IgD-negative memory B cell (primary cell): Measurements from ENCODE around the gene THEM4. TPM values are rescaled to one million over a fixed set of nuclear protein-coding genes. Genes with fewer than 3 reads are reported as not detected.

Experiments used
- H3K27ac Mint-ChIP-seq, 3 donors: one replicate each; pipeline ENCODE4 v1.8.0; 2020 to 2022; ENCODE audit warnings: mild to moderate bottlenecking in 3 of 3, mixed read lengths in 3 of 3, moderate library complexity in 1 of 3
- H3K27me3 Mint-ChIP-seq: one replicate; pipeline ENCODE4 v1.8.0; 2021; ENCODE audit warnings: mixed read lengths
- H3K36me3 Mint-ChIP-seq: one replicate; pipeline ENCODE4 v1.8.0; 2020; ENCODE audit warnings: mild to moderate bottlenecking, mixed read lengths
- H3K4me1 Mint-ChIP-seq, 3 donors: one replicate each; pipeline ENCODE4 v1.8.0; 2020 to 2022; ENCODE audit warnings: mixed read lengths in 3 of 3, mild to moderate bottlenecking in 1 of 3
- H3K4me3 Mint-ChIP-seq, 4 donors: one replicate each; pipeline ENCODE4 v1.8.0; 2020 to 2022; ENCODE audit warnings: mild to moderate bottlenecking in 4 of 4, mixed read lengths in 4 of 4, moderate library complexity in 3 of 4
- H3K9me3 Mint-ChIP-seq, 3 donors: one replicate each; pipeline ENCODE4 v1.8.0; 2020 to 2021; ENCODE audit warnings: mixed read lengths in 3 of 3, mild to moderate bottlenecking in 1 of 3
- polyA plus RNA-seq: library from polyadenylated mRNA; unstranded; fragments of 300-500 nt; fragmentation: Illumina TruSeq; gene quantifications from one replicate; pipeline ENCODE4 v1.2.3, GENCODE V29; 2021

The THEM4 gene
- polyA plus RNA-seq, 1 donor from 2014 or later: 23.6 TPM

DNA sequence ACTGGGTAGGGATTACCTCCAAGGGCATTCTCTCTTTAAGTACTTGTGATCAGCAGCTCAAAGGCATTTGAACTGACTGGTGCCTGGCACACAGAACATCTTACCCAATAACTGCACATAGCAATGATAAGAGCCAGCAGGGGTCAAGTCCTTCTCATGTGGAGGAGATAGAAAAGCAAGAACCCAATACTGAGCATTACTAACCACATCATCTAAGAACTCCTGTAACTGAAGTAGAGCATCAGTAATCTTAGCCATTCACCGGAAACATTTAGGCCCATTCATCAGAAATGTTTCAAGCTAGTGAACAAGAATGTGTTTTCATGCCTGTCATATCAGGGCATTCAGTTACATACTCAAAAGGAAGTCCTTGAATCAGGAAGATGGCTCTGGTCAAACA, 33.6 kb upstream of the THEM4 start:
- Mint-ChIP-seq H3K36me3 (peaks cover 2% of the 10 kb centered on the region), H3K9me3 (peaks cover 0 to 2% (median 0%) of the 10 kb centered on the region in 3 donors), H3K4me1 (peaks cover 28 to 43% (median 41%) of the 10 kb centered on the region in 3 donors), H3K4me3 (peak overlapping the region in 1 of 4 donors; percentile 23), H3K27me3 (no peaks in the 10 kb centered on the region), H3K27ac (peak overlapping the region; percentile 16 to 56 (median 54))

- peak overlapping the region in 2 of 3 donors; percentile 91 to 93 for H3K27ac Mint-ChIP-seq
- H3K27me3 Mint-ChIP-seq: no peaks in the 10 kb centered on the region
- H3K9me3 Mint-ChIP-seq: no peaks in the 10 kb centered on the region
- H3K4me1 Mint-ChIP-seq: peaks cover 17 to 29% (median 28%) of the 10 kb centered on the region in 3 donors
- peak overlapping the region in 1 of 4 donors; percentile 47 for H3K4me3 Mint-ChIP-seq
- no peaks in the 10 kb centered on the region for H3K36me3 Mint-ChIP-seq
Measured at GRCh38 chr1:151940541-151940940, 31.2 kb upstream of the THEM4 start.

- Mint-ChIP-seq H3K4me1 (peaks cover 9 to 21% (median 21%) of the 10 kb centered on the region in 3 donors), H3K9me3 (no peaks in the 10 kb centered on the region), H3K4me3 (no peak overlapping the region), H3K27ac (no peak overlapping the region), H3K27me3 (peaks cover 3% of the 10 kb centered on the region), H3K36me3 (no peaks in the 10 kb centered on the region)
Measured at GRCh38 chr1:151939779-151940178, 30.5 kb upstream of the THEM4 start.

- H3K4me3 Mint-ChIP-seq: no peak overlapping the region
- no peaks in the 10 kb centered on the region for H3K9me3 Mint-ChIP-seq
- H3K36me3 Mint-ChIP-seq: no peaks in the 10 kb centered on the region
- H3K27ac Mint-ChIP-seq: peak overlapping the region in 1 of 3 donors; percentile 81
- peaks cover 3 to 16% (median 16%) of the 10 kb centered on the region in 3 donors for H3K4me1 Mint-ChIP-seq
- peaks cover 3% of the 10 kb centered on the region for H3K27me3 Mint-ChIP-seq
Measured at GRCh38 chr1:151939141-151939540, 29.8 kb upstream of the THEM4 start.

GRCh38 chr1:151936653-151937052, 27.3 kb upstream of the THEM4 start:
- Mint-ChIP-seq H3K27ac (no peak overlapping the region), H3K4me3 (peak overlapping the region in 1 of 4 donors; percentile 50), H3K9me3 (no peaks in the 10 kb centered on the region), H3K27me3 (peaks cover 3% of the 10 kb centered on the region), H3K4me1 (peaks cover 0 to 14% (median 12%) of the 10 kb centered on the region in 3 donors), H3K36me3 (no peaks in the 10 kb centered on the region)

DNA sequence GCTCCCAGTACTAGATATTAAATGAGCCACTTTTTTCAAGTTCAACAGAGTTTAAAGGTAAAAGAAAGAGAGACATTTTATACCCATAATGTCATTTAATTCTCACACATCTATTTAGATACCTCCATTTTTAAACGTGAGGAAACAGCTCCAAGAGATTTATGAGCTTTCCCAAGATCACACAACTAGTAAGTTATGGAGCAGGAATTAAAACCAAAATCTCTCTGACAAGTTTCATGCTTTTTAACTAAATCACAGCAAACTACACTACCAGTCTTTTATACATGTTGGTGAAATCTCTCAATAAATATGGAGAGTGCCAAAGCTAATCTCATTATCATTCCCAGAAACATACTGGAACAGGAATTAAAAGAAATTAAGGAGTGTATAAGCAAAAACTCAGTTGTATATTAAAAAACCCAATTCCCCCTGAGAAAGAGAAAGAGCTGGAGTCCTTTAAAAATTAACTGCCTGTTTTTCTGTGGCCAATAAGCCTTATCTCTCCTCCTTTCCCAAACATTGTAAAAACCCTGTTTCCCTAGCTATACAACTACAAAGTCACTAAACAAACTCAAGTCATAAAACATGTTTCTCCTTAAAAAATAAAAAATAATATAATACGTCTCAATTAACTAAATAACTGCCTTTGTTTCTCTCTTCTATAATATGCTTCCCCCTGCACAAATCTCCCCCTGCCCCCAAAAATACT, 26.7 kb upstream of the THEM4 start:
- Mint-ChIP-seq H3K9me3 (no peaks in the 10 kb centered on the region), H3K27me3 (peaks cover 3% of the 10 kb centered on the region), H3K27ac (no peak overlapping the region), H3K4me1 (peaks cover under 1 to 8% (median 8%) of the 10 kb centered on the region in 3 donors), H3K36me3 (no peaks in the 10 kb centered on the region), H3K4me3 (no peak overlapping the region)

DNA sequence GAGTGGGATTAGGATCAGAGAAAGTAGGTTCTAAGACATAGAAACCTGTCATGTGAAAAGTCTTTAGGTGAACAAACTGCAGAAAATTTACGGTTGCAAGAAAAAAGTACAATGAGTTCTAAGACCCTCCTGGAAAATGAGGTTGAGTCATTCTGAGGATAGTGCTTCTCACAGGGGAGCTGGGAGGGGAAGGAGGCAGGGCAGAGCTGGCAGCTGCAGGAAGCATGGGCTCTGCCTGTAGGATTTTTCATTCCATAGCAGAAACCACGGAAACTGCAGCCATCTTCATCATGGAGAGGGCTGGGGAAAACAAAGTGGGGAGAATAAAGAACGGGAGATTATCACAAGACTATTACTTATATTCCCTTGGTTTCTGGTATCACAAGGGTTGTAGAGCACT, 25.8 kb upstream of the THEM4 start:
- Mint-ChIP-seq H3K27ac (no peak overlapping the region), H3K4me1 (peaks cover 5 to 10% (median 9%) of the 10 kb centered on the region in 3 donors), H3K9me3 (no peaks in the 10 kb centered on the region), H3K4me3 (no peak overlapping the region), H3K36me3 (no peaks in the 10 kb centered on the region), H3K27me3 (peaks cover 3% of the 10 kb centered on the region)

DNA sequence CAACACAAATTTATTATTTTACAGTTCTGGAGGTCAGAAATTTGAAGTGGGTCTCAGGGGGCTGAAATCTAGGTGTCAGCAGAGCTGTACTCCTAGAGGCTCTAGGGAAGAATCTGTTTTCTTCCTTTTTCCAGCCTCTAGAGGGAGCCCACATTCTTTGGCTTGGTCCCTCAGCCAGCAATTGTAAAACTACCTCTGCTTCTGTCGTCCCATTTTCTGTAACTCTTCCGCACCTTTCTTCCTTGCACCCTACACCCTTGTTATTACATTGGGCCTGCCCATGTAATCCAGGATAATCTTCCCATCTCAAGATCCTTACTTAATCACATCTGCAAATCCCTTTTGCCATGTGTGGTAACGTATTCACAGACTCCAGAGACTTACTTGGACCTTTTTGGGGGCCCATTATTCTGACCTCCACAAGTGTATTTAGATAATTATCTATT, 24.8 kb upstream of the THEM4 start:
- H3K9me3 Mint-ChIP-seq: no peaks in the 10 kb centered on the region
- peak overlapping the region in 1 of 3 donors; percentile 80 for H3K27ac Mint-ChIP-seq
- H3K4me1 Mint-ChIP-seq: peaks cover 5 to 12% (median 9%) of the 10 kb centered on the region in 3 donors
- peaks cover 3% of the 10 kb centered on the region for H3K27me3 Mint-ChIP-seq
- H3K36me3 Mint-ChIP-seq: no peaks in the 10 kb centered on the region
- H3K4me3 Mint-ChIP-seq: no peak overlapping the region

GRCh38 chr1:151924691-151925587, 15.6 kb upstream of the THEM4 start:
- Mint-ChIP-seq H3K36me3 (peaks cover 3% of the 10 kb centered on the region), H3K9me3 (peaks cover 0 to 4% (median 4%) of the 10 kb centered on the region in 3 donors), H3K4me1 (peaks cover 33 to 37% (median 34%) of the 10 kb centered on the region in 3 donors), H3K27ac (peak overlapping the region in 2 of 3 donors; percentile 14 to 67), H3K27me3 (peaks cover 2% of the 10 kb centered on the region), H3K4me3 (no peak overlapping the region)

DNA sequence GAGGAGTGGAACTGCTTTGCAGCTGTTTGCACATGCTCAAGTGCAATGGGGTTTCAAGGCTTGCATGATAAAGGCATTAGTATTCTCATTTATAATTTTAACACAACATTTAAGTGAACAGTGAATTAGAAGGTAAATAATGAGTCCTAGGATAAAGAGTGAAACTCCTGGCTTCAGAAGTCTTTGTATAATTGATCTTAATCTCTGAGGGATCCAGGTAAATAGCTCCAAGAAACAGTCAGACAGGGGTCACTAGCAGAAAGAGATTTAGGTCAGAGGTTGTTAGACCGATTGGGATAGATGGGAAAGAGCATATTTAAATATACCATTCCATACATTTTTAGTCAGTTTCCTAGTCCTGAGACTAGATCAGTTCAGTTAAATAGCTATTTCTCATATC, 14.1 kb upstream of the THEM4 start:
- H3K9me3 Mint-ChIP-seq: peaks cover 0 to 4% (median 4%) of the 10 kb centered on the region in 3 donors

DNA sequence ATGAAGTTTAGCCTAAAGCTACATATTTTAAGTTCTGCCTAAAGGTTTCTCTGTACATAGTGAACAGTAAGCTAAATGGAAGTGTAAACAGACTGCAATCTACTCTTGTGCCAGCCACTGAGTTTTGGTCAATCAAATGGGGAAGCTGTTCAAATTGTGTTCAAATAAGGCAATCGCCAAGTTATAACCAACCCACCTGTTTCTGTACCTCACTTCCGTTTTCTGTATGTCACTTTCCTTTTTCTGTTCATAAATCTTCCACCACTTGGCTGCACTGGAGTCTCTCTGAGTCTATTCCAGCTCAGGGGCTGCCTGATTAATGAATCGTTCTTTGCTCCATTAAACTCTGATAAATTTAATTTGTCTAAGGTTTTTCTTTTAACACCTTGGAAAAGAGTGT, 10.8 kb upstream of the THEM4 start:
- Mint-ChIP-seq H3K4me1 (peaks cover 24 to 30% (median 27%) of the 10 kb centered on the region in 3 donors), H3K27ac (peak overlapping the region; percentile 65 to 94 (median 76)), H3K9me3 (peaks cover 0 to 4% (median 4%) of the 10 kb centered on the region in 3 donors), H3K4me3 (peak overlapping the region in 3 of 4 donors; percentile 5 to 79 (median 26)), H3K36me3 (peaks cover 3% of the 10 kb centered on the region), H3K27me3 (peaks cover 2% of the 10 kb centered on the region)

More for the DNA sequence above, 14.1 kb upstream of the THEM4 start:
- Mint-ChIP-seq H3K36me3 (peaks cover 3% of the 10 kb centered on the region), H3K27ac (no peak overlapping the region), H3K4me3 (no peak overlapping the region), H3K4me1 (peaks cover 36 to 41% (median 37%) of the 10 kb centered on the region in 3 donors), H3K27me3 (peaks cover 2% of the 10 kb centered on the region)

DNA sequence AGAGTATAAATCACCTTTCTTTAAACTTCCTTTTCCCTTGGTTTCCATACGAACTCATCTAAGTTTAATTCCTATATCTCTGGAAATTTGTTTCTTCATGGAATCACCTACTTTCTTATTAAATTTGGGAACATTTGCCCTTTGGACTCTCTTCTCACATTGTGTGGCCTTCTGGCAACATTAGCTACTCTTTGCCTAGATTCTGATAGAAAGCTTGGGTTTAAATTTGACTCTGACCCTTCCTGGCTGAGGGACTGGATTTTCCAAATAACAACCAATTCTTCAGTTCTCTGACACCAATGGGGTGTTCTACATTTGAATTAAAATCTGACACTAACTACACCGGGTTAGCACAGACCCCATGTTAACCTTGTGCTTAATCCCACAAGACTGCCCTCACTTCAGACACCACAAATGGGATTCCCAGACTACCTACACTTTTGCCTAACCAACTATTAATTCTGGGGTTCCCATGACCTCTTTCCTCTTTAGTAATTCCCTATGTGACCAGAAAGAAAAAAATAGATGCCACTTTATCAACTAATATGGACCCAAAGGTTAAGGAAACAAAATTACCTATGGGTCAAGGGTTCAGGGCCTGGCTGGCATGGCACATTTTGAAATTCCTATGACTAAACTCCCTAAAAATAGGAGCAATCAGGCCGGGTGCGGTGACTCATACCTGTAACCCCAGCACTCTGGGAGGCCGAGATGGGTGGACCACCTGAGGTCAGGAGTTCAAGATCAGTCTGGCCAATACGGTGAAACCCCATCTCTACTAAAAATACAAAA, 9.7 kb upstream of the THEM4 start:
- H3K27me3 Mint-ChIP-seq: peaks cover 2% of the 10 kb centered on the region
- no peak overlapping the region for H3K4me3 Mint-ChIP-seq
- H3K27ac Mint-ChIP-seq: no peak overlapping the region
- peaks cover 3% of the 10 kb centered on the region for H3K36me3 Mint-ChIP-seq
- peaks cover 22 to 28% (median 25%) of the 10 kb centered on the region in 3 donors for H3K4me1 Mint-ChIP-seq
- peaks cover 0 to 4% (median 4%) of the 10 kb centered on the region in 3 donors for H3K9me3 Mint-ChIP-seq

GRCh38 chr1:151918156-151918555, 8.8 kb upstream of the THEM4 start:
- Mint-ChIP-seq H3K4me3 (no peak overlapping the region), H3K9me3 (peaks cover 0 to 4% (median 4%) of the 10 kb centered on the region in 3 donors), H3K27ac (no peak overlapping the region), H3K27me3 (peaks cover 2% of the 10 kb centered on the region), H3K36me3 (peaks cover 3% of the 10 kb centered on the region), H3K4me1 (peaks cover 21 to 28% (median 24%) of the 10 kb centered on the region in 3 donors)

- no peak overlapping the region for H3K27ac Mint-ChIP-seq
- no peak overlapping the region for H3K4me3 Mint-ChIP-seq
- H3K36me3 Mint-ChIP-seq: peaks cover 3% of the 10 kb centered on the region
- H3K27me3 Mint-ChIP-seq: peaks cover 2% of the 10 kb centered on the region
- H3K9me3 Mint-ChIP-seq: peaks cover 0 to 4% (median 2%) of the 10 kb centered on the region in 3 donors
- peaks cover 19 to 25% (median 20%) of the 10 kb centered on the region in 3 donors for H3K4me1 Mint-ChIP-seq
Measured at GRCh38 chr1:151916726-151917370, 7.5 kb upstream of the THEM4 start.
